GM19324 (cell line): ENCODE data around the gene CDH13.

Source experiments
- ATAC-seq: cut with Tn5 transposase; IDR thresholded peaks from one replicate; pipeline ENCODE4 v1.9.1; 2021; ENCODE audit warnings: mild to moderate bottlenecking, moderate library complexity; ENCODE audit not compliant: unreplicated experiment, low FRiP score

The CDH13 gene

DNA sequence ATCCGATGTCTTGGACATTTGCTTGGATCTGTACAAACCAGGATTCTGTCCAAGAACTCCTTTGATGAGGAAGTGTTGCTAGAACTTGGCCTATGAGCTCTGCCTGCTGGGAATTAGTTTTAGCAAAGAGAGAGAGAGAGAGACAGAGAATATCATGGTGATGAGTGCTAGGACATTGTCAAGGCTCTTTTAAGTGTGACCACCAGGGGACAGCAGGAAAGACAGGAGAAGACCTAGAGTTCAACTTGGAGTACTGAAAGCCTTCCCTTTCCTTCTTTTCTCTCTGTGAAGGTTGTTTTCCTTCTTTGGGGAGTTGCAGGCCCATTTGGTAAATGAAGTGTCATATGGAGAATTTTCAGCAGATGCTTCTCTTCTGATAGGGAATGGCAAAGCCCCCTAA, 791.8 kb downstream of the CDH13 start:
- ATAC-seq = no peak

- no peak for ATAC-seq
Measured at GRCh38 chr16:83420206-83420760, 793.5 kb downstream of the CDH13 start.

GRCh38 chr16:83433201-83433600, 806.4 kb downstream of the CDH13 start:
- no peak for ATAC-seq

- ATAC-seq = no peak
Measured at GRCh38 chr16:83437036-83437435, 810.3 kb downstream of the CDH13 start.

GRCh38 chr16:83438326-83438725, 811.6 kb downstream of the CDH13 start:
- no peak for ATAC-seq

GRCh38 chr16:83439412-83439811, 812.6 kb downstream of the CDH13 start:
- ATAC-seq = no peak

DNA sequence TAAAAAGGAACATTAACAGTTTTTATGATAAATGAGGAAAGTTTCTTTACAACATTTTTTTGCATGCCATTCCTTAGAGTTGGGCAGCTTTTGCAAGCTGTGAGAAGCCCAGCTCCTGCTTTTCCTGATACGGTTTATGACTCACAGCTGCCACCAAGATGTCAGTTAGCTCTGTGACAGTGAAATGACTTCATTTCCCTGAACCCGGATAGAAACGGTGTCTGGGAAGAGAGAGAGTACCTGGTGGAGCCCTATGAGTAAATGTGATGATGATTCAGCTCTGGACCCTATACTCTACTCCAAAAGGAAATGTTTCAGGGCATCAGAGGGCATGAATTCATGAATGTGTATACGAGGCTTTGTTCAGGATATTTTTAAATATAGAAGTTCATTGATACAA, 814.7 kb downstream of the CDH13 start:
- ATAC-seq = no peak

GRCh38 chr16:83443972-83444371, 817.2 kb downstream of the CDH13 start:
- ATAC-seq = no peak

GRCh38 chr16:83447560-83447959, 820.8 kb downstream of the CDH13 start:
- ATAC-seq = no peak

GRCh38 chr16:83449861-83450260, 823.1 kb downstream of the CDH13 start:
- ATAC-seq = no peak

DNA sequence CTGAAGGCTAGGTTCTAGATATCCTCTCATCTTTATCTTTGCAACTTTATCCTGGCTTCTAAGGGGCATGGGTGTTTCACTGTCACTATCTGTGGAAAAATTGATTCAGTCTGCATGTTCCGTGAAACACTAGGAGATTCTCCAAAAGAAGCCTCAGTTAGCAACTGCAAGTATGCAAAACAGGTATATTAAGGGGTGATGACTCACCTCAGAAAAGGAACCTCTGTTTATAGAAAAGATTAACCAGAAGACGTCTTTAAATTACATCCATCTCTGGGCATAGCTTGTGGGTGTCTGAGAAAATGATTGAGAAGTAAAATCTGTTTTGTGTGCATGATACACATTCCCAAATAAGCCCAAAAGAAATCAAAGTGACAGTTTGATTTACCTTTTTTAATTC, 827.2 kb downstream of the CDH13 start:
- peak; percentile 55 for ATAC-seq

DNA sequence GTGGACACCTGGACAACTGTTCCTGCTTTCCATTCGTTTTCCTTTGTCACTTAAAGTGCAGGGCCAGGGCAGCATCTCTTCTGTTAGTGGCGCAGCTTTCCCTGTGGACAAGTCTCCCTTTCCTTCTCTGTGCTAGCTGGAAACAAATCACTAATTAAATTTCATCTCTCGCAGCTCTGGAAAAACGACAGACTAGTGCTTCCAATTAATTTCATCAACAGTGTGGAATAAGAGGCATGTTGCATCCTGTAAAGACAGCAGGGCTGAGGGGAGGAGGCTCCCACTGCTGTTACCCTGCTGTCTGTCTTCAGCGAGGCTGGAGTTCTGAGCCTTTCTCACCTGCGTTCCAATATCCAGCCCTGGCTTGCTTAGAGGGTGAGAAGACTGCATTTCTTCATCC, 828.9 kb downstream of the CDH13 start:
- no peak for ATAC-seq

DNA sequence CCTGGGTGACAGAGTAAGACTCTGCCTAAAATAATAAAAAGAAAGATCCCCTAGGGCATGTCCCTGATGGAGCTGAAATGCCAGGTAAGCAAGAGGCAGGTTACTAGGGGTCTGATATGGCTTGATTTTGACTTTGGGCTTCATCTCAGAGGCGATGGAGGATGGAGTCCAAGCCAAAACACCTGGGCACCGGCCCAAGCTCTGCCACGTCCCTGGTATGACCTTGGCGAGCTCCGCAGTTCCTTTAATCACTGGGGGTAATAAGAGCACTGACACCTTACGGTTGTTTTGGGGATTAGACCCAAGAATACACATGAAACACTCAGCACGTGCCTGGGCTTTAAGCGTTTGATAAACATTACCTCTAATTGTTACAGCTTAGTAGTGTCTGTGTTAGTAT, 830.2 kb downstream of the CDH13 start:
- ATAC-seq = no peak

GRCh38 chr16:83458612-83459011, 831.8 kb downstream of the CDH13 start:
- peak; percentile 64 for ATAC-seq

GRCh38 chr16:83464991-83465390, 838.2 kb downstream of the CDH13 start:
- ATAC-seq = no peak

GRCh38 chr16:83470416-83470815, 843.6 kb downstream of the CDH13 start:
- no peak for ATAC-seq

DNA sequence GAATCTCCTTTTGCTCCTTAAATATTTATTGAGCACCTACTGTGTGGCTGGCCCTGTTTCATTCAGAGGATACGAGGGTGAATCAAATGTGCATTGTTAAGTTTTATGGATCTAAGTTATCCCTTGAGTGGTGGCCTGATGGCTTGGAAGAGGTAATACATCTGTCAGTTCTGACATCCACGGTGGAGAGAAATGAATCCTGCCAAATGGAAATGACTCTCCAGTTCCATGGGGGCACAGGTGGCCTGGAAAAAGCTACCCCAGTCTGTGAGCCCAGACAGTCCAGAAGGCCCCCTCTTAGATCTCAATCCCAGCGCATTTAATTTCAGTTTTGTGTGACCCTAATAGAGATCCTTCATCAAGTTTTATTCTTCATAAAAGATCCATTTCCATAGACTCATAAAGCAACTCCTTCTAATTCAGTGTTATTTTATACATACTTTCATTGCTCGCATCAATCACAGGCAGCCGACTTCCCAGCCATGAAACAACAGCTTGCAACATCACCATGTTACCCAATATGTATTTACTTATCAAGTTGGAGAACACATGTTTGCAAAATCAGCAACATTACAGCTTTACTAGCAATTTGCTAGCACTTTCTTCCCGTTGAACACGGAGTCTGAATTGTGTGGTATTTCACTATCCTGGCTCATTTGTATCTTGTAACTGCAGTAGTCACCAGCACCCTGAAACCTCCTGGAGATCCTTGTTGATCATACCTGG, 846.2 kb downstream of the CDH13 start:
- no peak for ATAC-seq

DNA sequence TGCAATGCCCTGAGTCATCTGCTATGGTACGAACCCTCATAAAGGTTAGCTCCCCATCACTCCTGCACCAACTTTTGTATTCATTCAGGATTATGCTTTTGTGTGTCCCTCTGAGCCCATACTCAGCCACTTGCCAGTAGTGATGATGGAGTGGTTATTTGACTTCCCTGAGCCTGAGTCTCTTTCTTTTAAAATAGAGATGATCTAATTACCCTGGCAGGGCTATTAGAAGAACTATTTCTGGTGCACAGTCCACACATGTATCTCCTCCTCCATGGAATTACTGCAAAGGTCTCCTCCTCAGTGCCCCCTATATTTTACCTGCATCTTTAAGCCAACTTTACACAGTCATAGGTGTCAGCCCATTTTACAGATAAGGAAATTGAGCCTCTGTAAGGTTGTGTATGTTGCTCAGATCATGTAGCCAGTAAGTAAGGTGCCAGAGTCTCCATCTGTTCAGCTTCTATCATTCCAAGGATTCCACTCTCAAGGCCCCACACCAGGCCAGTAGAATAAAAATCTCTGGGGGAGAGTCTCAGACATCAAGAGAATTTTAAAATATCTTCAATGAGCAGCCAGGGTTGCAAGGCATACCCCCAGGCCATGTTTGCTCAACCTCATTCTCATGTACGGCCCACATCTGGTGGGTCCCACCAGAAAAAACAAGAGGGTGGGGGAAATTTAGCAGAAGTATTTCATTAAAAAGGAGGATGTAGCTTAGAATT, 847.3 kb downstream of the CDH13 start:
- ATAC-seq = no peak

GRCh38 chr16:83475108-83475507, 848.3 kb downstream of the CDH13 start:
- no peak for ATAC-seq

DNA sequence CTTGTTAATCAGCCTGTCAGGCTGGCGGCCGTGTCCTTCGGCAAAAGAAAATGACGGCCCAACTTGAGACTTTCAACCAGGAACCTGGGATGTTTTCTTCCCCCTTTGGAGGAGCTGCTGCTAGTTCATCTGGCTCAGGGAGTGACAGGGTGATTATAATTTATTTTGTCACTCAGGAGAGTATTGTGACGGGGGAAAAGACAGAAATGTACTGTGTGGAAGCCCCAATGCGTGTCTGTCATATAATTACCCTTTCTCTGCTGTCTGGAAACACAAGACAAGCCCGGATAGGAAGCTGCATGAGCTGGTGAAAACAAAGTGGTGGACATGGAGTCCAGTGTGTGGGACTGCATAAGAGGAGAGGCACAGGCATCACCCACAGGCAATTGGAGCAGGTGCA, 854.8 kb downstream of the CDH13 start:
- ATAC-seq = no peak

GRCh38 chr16:83482545-83483162, 855.9 kb downstream of the CDH13 start:
- no peak for ATAC-seq
